K562 (cell line): ENCODE results near the gene INHBC. TPM values are rescaled to one million over a fixed set of nuclear protein-coding genes. Genes with fewer than 3 reads are reported as not detected.

Source experiments
- ATF7 ChIP-seq: fragments of 450-650 bp; IDR thresholded peaks from 2 replicates; pipeline ENCODE4 v1.7.1; 2014; ENCODE audit warnings: mild to moderate bottlenecking, moderate library complexity
- CREM ChIP-seq: IDR thresholded peaks from 2 replicates; pipeline ENCODE4 v1.6.1; 2014; ENCODE audit warnings: antibody characterized with exemption, low read depth
- GABPB1 ChIP-seq: sonication (generic); formaldehyde crosslinking; IDR thresholded peaks from 2 replicates; pipeline ENCODE4 v1.8.0; 2022; ENCODE audit warnings: mild to moderate bottlenecking, missing genetic modification reagents
- MYC ChIP-seq, 2 experiments: fragments of 250-450 bp in 1 of 2; sonication (Bioruptor Pico) in 1 of 2; IDR thresholded peaks; 2 replicates each; pipeline versions ENCODE4 v1.5.1 to v1.6.1; 2012 to 2021; ENCODE audit warnings: low read depth in 2 of 2, borderline replicate concordance in 1 of 2, improper control_type of control experiment in 1 of 2, low read length in 1 of 2, mild to moderate bottlenecking in 1 of 2, moderate library complexity in 1 of 2
- RCOR1 ChIP-seq, 2 experiments: IDR thresholded peaks; 2 replicates each; pipeline ENCODE4 v1.6.1; 2012; ENCODE audit warnings: low read depth in 2 of 2, low read length in 2 of 2, borderline replicate concordance in 1 of 2, improper control_type of control experiment in 1 of 2
- SMARCA4 ChIP-seq: fragments of 450-650 bp; IDR thresholded peaks from 2 replicates; pipeline ENCODE4 v1.6.1; 2016
- SMARCC2 ChIP-seq: fragments of 450-650 bp; IDR thresholded peaks from 2 replicates; pipeline ENCODE4 v1.6.1; 2017; ENCODE audit warnings: antibody characterized with exemption, moderate library complexity, mild to moderate bottlenecking, low read depth
- SRF ChIP-seq, 2 experiments: fragments of 250-450, 450-650 bp in 1 of 2; sonication (Bioruptor Pico) in 1 of 2; sonication (generic) in 1 of 2; formaldehyde crosslinking; IDR thresholded peaks; 2 replicates each; pipeline versions ENCODE4 v1.5.0 to v1.5.1; 2020 to 2022; ENCODE audit warnings: mild to moderate bottlenecking in 1 of 2, missing genetic modification reagents in 1 of 2
- ZBTB7A ChIP-seq: IDR thresholded peaks from 2 replicates; pipeline ENCODE4 v1.6.1; 2011; ENCODE audit warnings: low read depth, mild to moderate bottlenecking, low read length, moderate library complexity, borderline replicate concordance; ENCODE audit not compliant: control insufficient read depth
- ZEB2 ChIP-seq: fragments of 450-650 bp; IDR thresholded peaks from 2 replicates; pipeline ENCODE4 v1.6.1; 2016
- ZHX1 ChIP-seq: fragments of 150-350 bp; conservative IDR thresholded peaks from 2 replicates; pipeline ENCODE4 v1.6.1; 2014; ENCODE audit warnings: low read length
- ZNF778 ChIP-seq: fragments of 450-650 bp; formaldehyde crosslinking; IDR thresholded peaks from 2 replicates; pipeline ENCODE4 v1.4.0; 2020; ENCODE audit warnings: mild to moderate bottlenecking, moderate library complexity
- polyA plus RNA-seq, 8 experiments: library from polyadenylated mRNA; depleted of rRNA in 4 of 8; stranded (reverse) in 5 of 8; unstranded in 3 of 8; fragments of >200 nt; fragmentation: Nextera tagmentation in 2 of 8; fragmentation: Illumina TruSeq in 1 of 8; extraction: Ambion mirVana in 2 of 8; extraction: Trizol in 1 of 8; gene quantifications; 2 replicates each; pipeline versions ENCODE4 v1.2.1 to v1.2.3, GENCODE V29; 2011 to 2014; ENCODE audit warnings: inconsistent platforms in 1 of 8, missing spikeins in 1 of 8
- total RNA-seq, 7 experiments: library from RNA; depleted of rRNA in 6 of 7; stranded (reverse); fragments of >200 nt in 6 of 7; fragmentation: Illumina TruSeq in 2 of 7; extraction: Trizol in 2 of 7; gene quantifications; 2 replicates each; pipeline versions ENCODE4 v1.2.1 to v1.2.3, GENCODE V29; 2011 to 2021; ENCODE audit warnings: low replicate concordance in 1 of 7
- TF ChIP-seq, protein P1 (sequence below), 3 experiments: IDR thresholded peaks in 2 of 3; conservative IDR thresholded peaks in 1 of 3; 2 replicates each; pipeline ENCODE4 v1.5.1; 2011 to 2012; ENCODE audit warnings: low read length in 3 of 3, mild to moderate bottlenecking in 3 of 3, control low read depth in 2 of 3, improper control_type of control experiment in 1 of 3, inconsistent platforms in 1 of 3, low read depth in 1 of 3, mixed read lengths in 1 of 3, moderate library complexity in 1 of 3; ENCODE audit not compliant: insufficient read depth in 2 of 3
- TF ChIP-seq, protein P2 (sequence below), 2 experiments: fragments of 450-650 bp; formaldehyde crosslinking in 1 of 2; IDR thresholded peaks; 2 replicates each; pipeline versions ENCODE4 v1.4.0 to v1.6.1; 2014 to 2020; ENCODE audit warnings: mild to moderate bottlenecking in 2 of 2, borderline replicate concordance in 1 of 2, low read depth in 1 of 2

The INHBC gene
- total and polyA plus RNA-seq, 9 of the 15 experiments (the other 6 are each of a cell fraction or from before 2014, with no cell fraction given), result 0.07 to 0.24 (median 0.15) TPM; not detected in 4

GRCh38 chr12:57456145-57456700 lies 21.6 kb downstream of the INHBC start (continued):
- no peak for TF ChIP-seq ZHX1
- TF ChIP-seq SMARCC2, result no peak
- peak in 1 of 2 experiments; percentile 56; a peak in 1 of 4 replicates for TF ChIP-seq SRF (CRISPR knock-in tag; IDR thresholded peaks at IDR 0.05)
- TF ChIP-seq, protein P1, sequence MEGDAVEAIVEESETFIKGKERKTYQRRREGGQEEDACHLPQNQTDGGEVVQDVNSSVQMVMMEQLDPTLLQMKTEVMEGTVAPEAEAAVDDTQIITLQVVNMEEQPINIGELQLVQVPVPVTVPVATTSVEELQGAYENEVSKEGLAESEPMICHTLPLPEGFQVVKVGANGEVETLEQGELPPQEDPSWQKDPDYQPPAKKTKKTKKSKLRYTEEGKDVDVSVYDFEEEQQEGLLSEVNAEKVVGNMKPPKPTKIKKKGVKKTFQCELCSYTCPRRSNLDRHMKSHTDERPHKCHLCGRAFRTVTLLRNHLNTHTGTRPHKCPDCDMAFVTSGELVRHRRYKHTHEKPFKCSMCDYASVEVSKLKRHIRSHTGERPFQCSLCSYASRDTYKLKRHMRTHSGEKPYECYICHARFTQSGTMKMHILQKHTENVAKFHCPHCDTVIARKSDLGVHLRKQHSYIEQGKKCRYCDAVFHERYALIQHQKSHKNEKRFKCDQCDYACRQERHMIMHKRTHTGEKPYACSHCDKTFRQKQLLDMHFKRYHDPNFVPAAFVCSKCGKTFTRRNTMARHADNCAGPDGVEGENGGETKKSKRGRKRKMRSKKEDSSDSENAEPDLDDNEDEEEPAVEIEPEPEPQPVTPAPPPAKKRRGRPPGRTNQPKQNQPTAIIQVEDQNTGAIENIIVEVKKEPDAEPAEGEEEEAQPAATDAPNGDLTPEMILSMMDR (IDR thresholded peaks at IDR 0.05 in 2 of 3, conservative IDR thresholded peaks at IDR 0.05 in 1 of 3; ENCODE audit: insufficient read depth in 2 of 3, low read depth in 1 of 3, low read length in 3 of 3), result peak; percentile 81 to 92 (median 88)
- peak; percentile 60 for TF ChIP-seq CREM
- TF ChIP-seq SMARCA4, result 0 out of 2 replicates have a peak, but pooled peaks have one; percentile 58
- TF ChIP-seq, protein P2, sequence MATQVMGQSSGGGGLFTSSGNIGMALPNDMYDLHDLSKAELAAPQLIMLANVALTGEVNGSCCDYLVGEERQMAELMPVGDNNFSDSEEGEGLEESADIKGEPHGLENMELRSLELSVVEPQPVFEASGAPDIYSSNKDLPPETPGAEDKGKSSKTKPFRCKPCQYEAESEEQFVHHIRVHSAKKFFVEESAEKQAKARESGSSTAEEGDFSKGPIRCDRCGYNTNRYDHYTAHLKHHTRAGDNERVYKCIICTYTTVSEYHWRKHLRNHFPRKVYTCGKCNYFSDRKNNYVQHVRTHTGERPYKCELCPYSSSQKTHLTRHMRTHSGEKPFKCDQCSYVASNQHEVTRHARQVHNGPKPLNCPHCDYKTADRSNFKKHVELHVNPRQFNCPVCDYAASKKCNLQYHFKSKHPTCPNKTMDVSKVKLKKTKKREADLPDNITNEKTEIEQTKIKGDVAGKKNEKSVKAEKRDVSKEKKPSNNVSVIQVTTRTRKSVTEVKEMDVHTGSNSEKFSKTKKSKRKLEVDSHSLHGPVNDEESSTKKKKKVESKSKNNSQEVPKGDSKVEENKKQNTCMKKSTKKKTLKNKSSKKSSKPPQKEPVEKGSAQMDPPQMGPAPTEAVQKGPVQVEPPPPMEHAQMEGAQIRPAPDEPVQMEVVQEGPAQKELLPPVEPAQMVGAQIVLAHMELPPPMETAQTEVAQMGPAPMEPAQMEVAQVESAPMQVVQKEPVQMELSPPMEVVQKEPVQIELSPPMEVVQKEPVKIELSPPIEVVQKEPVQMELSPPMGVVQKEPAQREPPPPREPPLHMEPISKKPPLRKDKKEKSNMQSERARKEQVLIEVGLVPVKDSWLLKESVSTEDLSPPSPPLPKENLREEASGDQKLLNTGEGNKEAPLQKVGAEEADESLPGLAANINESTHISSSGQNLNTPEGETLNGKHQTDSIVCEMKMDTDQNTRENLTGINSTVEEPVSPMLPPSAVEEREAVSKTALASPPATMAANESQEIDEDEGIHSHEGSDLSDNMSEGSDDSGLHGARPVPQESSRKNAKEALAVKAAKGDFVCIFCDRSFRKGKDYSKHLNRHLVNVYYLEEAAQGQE (IDR thresholded peaks at IDR 0.05; ENCODE audit: borderline replicate concordance), result peak; percentile 22; the same call in 1 of the 2 replicates
- TF ChIP-seq, protein P2 (CRISPR knock-in tag; IDR thresholded peaks at IDR 0.05; ENCODE audit: low read depth), result 0 out of 2 replicates have a peak, but pooled peaks have one; percentile 39
- peak; percentile 79; the same call in 1 of the 2 replicates for TF ChIP-seq ZEB2
- 0 out of 2 replicates have a peak, but pooled peaks have one; percentile 45 for TF ChIP-seq GABPB1
- peak in 1 of 2 experiments; percentile 74; a peak in 2 of 4 replicates for TF ChIP-seq RCOR1 (IDR thresholded peaks at IDR 0.05; ENCODE audit: borderline replicate concordance in 1 of 2, low read depth in 2 of 2, low read length in 2 of 2)
- peak; percentile 42; the same call in 1 of the 2 replicates for TF ChIP-seq ATF7
- peak; percentile 67; the same call in 1 of the 2 replicates for TF ChIP-seq ZBTB7A
- no peak for TF ChIP-seq ZNF778 (CRISPR knock-in tag)
- TF ChIP-seq MYC (IDR thresholded peaks at IDR 0.05; ENCODE audit: low read depth, low read length), result peak; percentile 45; the same call in 1 of the 2 replicates
- TF ChIP-seq MYC (CRISPR knock-in tag; IDR thresholded peaks at IDR 0.05; ENCODE audit: borderline replicate concordance, low read depth), result no peak
